Right atrium auricular region (tissue), 2 donors: ENCODE results near the gene KRTAP12-2. TPM values are rescaled to one million over a fixed set of nuclear protein-coding genes. Genes with fewer than 3 reads are reported as not detected.
"Not testable (repeated sequence)": the region's sequence is repeated elsewhere in the genome, so short reads cannot be mapped to it uniquely, and the experiment has no call there.

Experiments used
- DNase-seq: peaks from one replicate; pipeline ENCODE4 v3.0.0-alpha.2; 2019; ENCODE audit warnings: low spot score
- H3K27ac ChIP-seq, 2 donors: fragments of 200-600 bp; sonication (generic); 1 replicate in 1 of 2; 2 replicates in 1 of 2; pipeline ENCODE4 v1.5.1; 2016 to 2019
- H3K27me3 ChIP-seq, 2 donors: fragments of 200-600 bp; sonication (generic); one replicate each; pipeline versions ENCODE4 v1.5.1 to v1.6.0; 2017 to 2019
- H3K36me3 ChIP-seq: fragments of 200-600 bp; sonication (generic); one replicate; pipeline ENCODE4 v1.5.1; 2016
- H3K4me1 ChIP-seq, 2 donors: fragments of 200-600 bp; sonication (generic); one replicate each; pipeline versions ENCODE4 v1.5.1 to v1.6.0; 2017 to 2019
- H3K4me3 ChIP-seq, 2 donors: fragments of 200-600 bp; sonication (generic); 1 replicate in 1 of 2; 2 replicates in 1 of 2; pipeline ENCODE4 v1.5.1; 2017 to 2019; ENCODE audit warnings: mild to moderate bottlenecking in 1 of 2, moderate library complexity in 1 of 2
- H3K9me3 ChIP-seq, 2 donors: fragments of 200-600 bp; sonication (generic); one replicate each; pipeline ENCODE4 v1.5.1; 2019
- CTCF ChIP-seq, 2 donors: fragments of 200-600 bp; sonication (generic); IDR thresholded peaks; one replicate each; pipeline ENCODE4 v1.5.1; 2019; ENCODE audit warnings: antibody characterized with exemption in 2 of 2
- total RNA-seq, 2 donors: library from RNA; depleted of rRNA; stranded (reverse); fragments of >200 nt; gene quantifications; one replicate each; pipeline ENCODE4 v1.1.0, GENCODE V29; 2016

The KRTAP12-2 gene
- total RNA-seq, 2 donors from 2014 or later: not detected

- DNase-seq: peak; percentile 28
- Histone ChIP-seq H3K4me1 (no peaks in the 10 kb centered on the region), H3K9me3 (no peaks in the 10 kb centered on the region), H3K27ac (no peak overlapping the region), H3K36me3 (no peaks in the 10 kb centered on the region), H3K4me3 (no peak overlapping the region), H3K27me3 (no peaks in the 10 kb centered on the region)
- no peak for TF ChIP-seq CTCF (IDR thresholded peaks at IDR 0.05)
These were observed 19.5 kb upstream of the KRTAP12-2 start for GRCh38 chr21:44686000-44686781.

DNA sequence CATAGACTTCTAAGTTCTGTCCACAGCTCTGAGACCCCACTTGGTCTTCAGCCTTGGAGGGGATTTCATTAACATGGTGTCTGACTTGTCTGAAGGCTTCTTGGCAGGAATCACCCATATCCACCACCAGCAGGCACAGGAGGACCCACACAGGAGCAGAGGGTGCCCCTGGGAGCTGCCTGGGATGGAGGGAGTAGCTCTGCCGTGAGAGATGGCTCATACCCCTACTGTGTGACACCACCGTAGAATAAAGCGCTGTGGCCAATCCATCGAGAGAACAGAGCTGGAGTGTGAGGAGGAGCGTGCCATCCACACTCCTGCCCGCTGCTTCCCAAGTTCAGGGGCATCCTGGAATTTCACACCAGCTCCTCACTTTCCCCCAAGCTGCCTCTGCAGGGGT lies 18.3 kb upstream of the KRTAP12-2 start:
- not testable (repeated sequence) for H3K27me3 ChIP-seq, H3K27ac ChIP-seq, H3K9me3 ChIP-seq, H3K4me3 ChIP-seq, DNase-seq, H3K4me1 ChIP-seq, H3K36me3 ChIP-seq

GRCh38 chr21:44684483-44684882 lies 17.8 kb upstream of the KRTAP12-2 start:
- Histone ChIP-seq H3K36me3 (no peaks in the 10 kb centered on the region), H3K27ac (no peak overlapping the region), H3K4me1 (no peaks in the 10 kb centered on the region), H3K9me3 (no peaks in the 10 kb centered on the region), H3K27me3 (no peaks in the 10 kb centered on the region), H3K4me3 (no peak overlapping the region)
- no peak for TF ChIP-seq CTCF (IDR thresholded peaks at IDR 0.05)
- DNase-seq: peak; percentile 21

- H3K9me3 ChIP-seq: no peaks in the 10 kb centered on the region
- H3K4me1 ChIP-seq: no peaks in the 10 kb centered on the region
- no peak overlapping the region for H3K4me3 ChIP-seq
- no peak overlapping the region for H3K27ac ChIP-seq
- no peaks in the 10 kb centered on the region for H3K36me3 ChIP-seq
- no peak for TF ChIP-seq CTCF (IDR thresholded peaks at IDR 0.05)
- H3K27me3 ChIP-seq: no peaks in the 10 kb centered on the region
- DNase-seq: no peak
These were observed 17.4 kb upstream of the KRTAP12-2 start for GRCh38 chr21:44684077-44684476.

DNA sequence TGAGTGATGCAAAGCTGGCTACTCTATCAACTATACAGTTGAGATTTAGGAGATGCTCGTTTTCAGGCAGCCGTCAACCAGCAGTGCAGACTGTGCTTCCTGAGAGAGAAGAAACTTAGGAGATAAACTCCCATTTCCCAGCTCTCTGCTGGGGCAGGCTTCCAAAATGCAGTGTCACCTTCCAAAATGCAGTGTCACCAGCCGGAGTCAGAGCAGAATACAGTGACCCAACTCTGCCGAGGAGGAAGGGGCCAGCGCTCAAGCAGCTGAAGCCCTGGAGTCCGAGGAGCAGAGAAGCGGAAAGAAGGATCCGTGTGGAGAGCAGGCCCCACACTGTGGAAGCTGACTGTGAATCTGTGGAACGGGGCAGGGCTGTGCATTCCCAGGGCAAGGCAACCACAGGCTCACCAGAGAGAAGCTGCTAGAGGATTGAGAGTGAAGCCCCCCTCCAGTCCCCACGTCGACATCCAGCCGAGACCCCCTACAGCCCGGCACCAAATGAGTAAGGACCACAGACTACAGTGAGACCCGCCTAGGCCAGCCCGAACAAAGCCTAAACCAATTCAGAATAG lies 15.9 kb upstream of the KRTAP12-2 start:
- Histone ChIP-seq H3K27ac (no peak overlapping the region), H3K36me3 (no peaks in the 10 kb centered on the region), H3K4me1 (no peaks in the 10 kb centered on the region), H3K27me3 (no peaks in the 10 kb centered on the region), H3K9me3 (no peaks in the 10 kb centered on the region), H3K4me3 (no peak overlapping the region)
- peak; percentile 30 for DNase-seq
- TF ChIP-seq CTCF (IDR thresholded peaks at IDR 0.05): no peak

- TF ChIP-seq CTCF (IDR thresholded peaks at IDR 0.05): no peak
These were observed 15.3 kb upstream of the KRTAP12-2 start, which contains the start of gene KRTAP12-1 for GRCh38 chr21:44681861-44682579. KRTAP12-1 (minus strand) TSS chr21:44682163; CDS start chr21:44682123, 40 bp downstream.

More at GRCh38 chr21:44681861-44682579, 15.3 kb upstream of the KRTAP12-2 start, which contains the start of gene KRTAP12-1:
- H3K9me3 ChIP-seq: no peaks in the 10 kb centered on the region
- H3K27ac ChIP-seq: no peak within 1 kb of the TSS
- H3K36me3 ChIP-seq: no peaks in the 10 kb centered on the region
- H3K4me1 ChIP-seq: no peaks in the 10 kb centered on the region
- H3K27me3 ChIP-seq: no peaks in the 10 kb centered on the region
- peak; percentile 47 for DNase-seq
- no peak within 1 kb of the TSS for H3K4me3 ChIP-seq
